ENCODE data around the gene FKBP1A.

FKBP1A gene

GRCh38 chr20:1383623-1384404 is 9.0 kb downstream of the FKBP1A start:
- no peak for DNase-seq (ENCODE audit: low spot score)

- no peak for DNase-seq (ENCODE audit: low spot score)
Observed at GRCh38 chr20:1382670-1383069, 10.2 kb downstream of the FKBP1A start.

- DNase-seq (ENCODE audit: low spot score), result no peak
Observed at GRCh38 chr20:1381753-1382591, 10.9 kb downstream of the FKBP1A start.

GRCh38 chr20:1378735-1379125 is 14.1 kb downstream of the FKBP1A start:
- DNase-seq (ENCODE audit: low spot score), result no peak

- no peak for DNase-seq (ENCODE audit: low spot score)
Observed at GRCh38 chr20:1377984-1378734, 14.7 kb downstream of the FKBP1A start.

GRCh38 chr20:1377341-1377871 is 15.4 kb downstream of the FKBP1A start:
- DNase-seq (ENCODE audit: low spot score), result no peak

GRCh38 chr20:1376408-1377270 is 16.2 kb downstream of the FKBP1A start:
- DNase-seq (ENCODE audit: low spot score), result no peak

- DNase-seq (ENCODE audit: low spot score), result no peak
Observed at GRCh38 chr20:1376007-1376406, 16.8 kb downstream of the FKBP1A start.

GRCh38 chr20:1375515-1375914 is 17.3 kb downstream of the FKBP1A start:
- DNase-seq (ENCODE audit: low spot score), result no peak

GRCh38 chr20:1374246-1374645 is 18.6 kb downstream of the FKBP1A start:
- no peak for DNase-seq (ENCODE audit: low spot score)

- no peak for DNase-seq (ENCODE audit: low spot score)
Observed at GRCh38 chr20:1373614-1374013, 19.2 kb downstream of the FKBP1A start.

- no peak for DNase-seq (ENCODE audit: low spot score)
Observed at GRCh38 chr20:1373036-1373435, 19.8 kb downstream of the FKBP1A start.

- DNase-seq (ENCODE audit: low spot score), result no peak
Observed at GRCh38 chr20:1371830-1372539, 20.9 kb downstream of the FKBP1A start.

- DNase-seq (ENCODE audit: low spot score), result no peak
Observed at GRCh38 chr20:1371202-1371782, 21.6 kb downstream of the FKBP1A start.

GRCh38 chr20:1370548-1371110 is 22.2 kb downstream of the FKBP1A start:
- DNase-seq (ENCODE audit: low spot score), result no peak

- DNase-seq (ENCODE audit: low spot score), result peak; percentile 73
Observed at GRCh38 chr20:1369970-1370369, 22.9 kb downstream of the FKBP1A start.

- DNase-seq (ENCODE audit: low spot score), result no peak
Observed at GRCh38 chr20:1368448-1369199, 24.2 kb downstream of the FKBP1A start.

- DNase-seq (ENCODE audit: low spot score), result no peak
Observed at GRCh38 chr20:1367479-1367878, 25.4 kb downstream of the FKBP1A start.

- DNase-seq (ENCODE audit: low spot score), result no peak
Observed at GRCh38 chr20:1364106-1364505, 28.7 kb downstream of the FKBP1A start.

Measured in D341Med (cell line).